H1 (cell line): Measurements from ENCODE around the gene OSBPL9. TPM values are rescaled to one million over a fixed set of nuclear protein-coding genes. Genes with fewer than 3 reads are reported as not detected.

Experiments
- CTCF ChIA-PET: fragments of 300-600 bp; sonication (Branson Sonifier 250); formaldehyde crosslinking; loops from one replicate; lab custom pipeline; 2021; ENCODE audit not compliant: partially characterized antibody; lab: Charles Lee
- POLR2A ChIA-PET: fragments of 300-600 bp; sonication (Branson Sonifier 250); formaldehyde crosslinking; loops from one replicate; lab custom pipeline; 2021; ENCODE audit warnings: inconsistent platforms; ENCODE audit not compliant: partially characterized antibody; lab: Charles Lee
- DNase-seq, 2 experiments: peaks; one replicate each; pipeline versions ENCODE4 v3.0.0 to v3.0.0-alpha.2; 2010 to 2022; ENCODE audit warnings: low spot score in 2 of 2, low read depth in 1 of 2, mixed read lengths in 1 of 2
- FAIRE-seq: peaks from 2 replicates; lab custom pipeline; 2011; peaks lifted over from hg19 to GRCh38; lab: Jason Lieb, UNC
- H2AFZ ChIP-seq: 2 replicates; pipeline ENCODE4 v1.8.1; 2012; ENCODE audit warnings: low read length, inconsistent platforms
- H2AK5ac ChIP-seq: 2 replicates; pipeline ENCODE4 v1.6.1; 2013; ENCODE audit warnings: low read depth, low read length
- H2BK120ac ChIP-seq: replicated peaks from 2 replicates; pipeline ENCODE3; 2013; ENCODE audit warnings: low read depth, low read length, inconsistent platforms
- H2BK12ac ChIP-seq: 2 replicates; pipeline ENCODE4 v1.6.1; 2013; ENCODE audit warnings: low read depth, low read length
- H2BK15ac ChIP-seq: 2 replicates; pipeline ENCODE4 v1.6.1; 2013; ENCODE audit warnings: low read length
- H2BK20ac ChIP-seq: 2 replicates; pipeline ENCODE4 v1.6.1; 2013; ENCODE audit warnings: low read length
- H2BK5ac ChIP-seq: 2 replicates; pipeline ENCODE4 v1.6.1; 2013; ENCODE audit warnings: low read depth, low read length
- H3K14ac ChIP-seq: 2 replicates; pipeline ENCODE4 v1.6.1; 2013; ENCODE audit warnings: inconsistent platforms; ENCODE audit not compliant: insufficient read length
- H3K18ac ChIP-seq: 2 replicates; pipeline ENCODE4 v1.6.1; 2013; ENCODE audit warnings: low read length; ENCODE audit errors: extremely low read depth
- H3K23ac ChIP-seq: 2 replicates; pipeline ENCODE4 v1.6.1; 2013; ENCODE audit warnings: inconsistent platforms; ENCODE audit not compliant: insufficient read length
- H3K23me2 ChIP-seq: 2 replicates; pipeline ENCODE4 v1.6.1; 2013; ENCODE audit warnings: low read depth, low read length
- H3K27ac ChIP-seq: 2 replicates; pipeline ENCODE4 v1.6.1; 2011; ENCODE audit warnings: low read depth, low read length, inconsistent platforms
- H3K27me3 ChIP-seq, 4 experiments: replicated peaks in 1 of 4; 1 replicate in 1 of 4; 2 replicates in 3 of 4; pipeline versions ENCODE4 v1.6.1 to v1.8.1; 2011 to 2013; ENCODE audit warnings: low read length in 3 of 4, mild to moderate bottlenecking in 3 of 4, inconsistent platforms in 2 of 4, mixed read lengths in 2 of 4, moderate library complexity in 1 of 4; ENCODE audit not compliant: control insufficient read depth in 3 of 4, insufficient read depth in 3 of 4; ENCODE audit errors: extremely low read depth in 1 of 4
- H3K36me3 ChIP-seq, 4 experiments: 2 replicates each; pipeline versions ENCODE4 v1.6.1 to v1.8.1; 2011 to 2013; ENCODE audit warnings: mild to moderate bottlenecking in 4 of 4, low read length in 3 of 4, moderate library complexity in 2 of 4, control low read depth in 1 of 4, inconsistent platforms in 1 of 4; ENCODE audit not compliant: insufficient read depth in 4 of 4, control insufficient read depth in 2 of 4
- H3K4ac ChIP-seq: replicated peaks from 2 replicates; pipeline ENCODE3; 2013; ENCODE audit warnings: low read length, low read depth, mixed read lengths, inconsistent platforms; ENCODE audit not compliant: insufficient read length
- H3K4me1 ChIP-seq, 4 experiments: replicated peaks in 1 of 4; 1 replicate in 1 of 4; 2 replicates in 3 of 4; pipeline versions ENCODE4 v1.6.1 to v1.8.1; 2011 to 2013; ENCODE audit warnings: low read length in 3 of 4, inconsistent platforms in 2 of 4, mixed read lengths in 1 of 4; ENCODE audit not compliant: insufficient read depth in 4 of 4, control insufficient read depth in 3 of 4
- H3K4me2 ChIP-seq, 2 experiments: 2 replicates each; pipeline versions ENCODE4 v1.6.1 to v1.8.1; 2011 to 2013; ENCODE audit warnings: low read depth in 2 of 2, low read length in 2 of 2, control low read depth in 1 of 2, inconsistent platforms in 1 of 2, mild to moderate bottlenecking in 1 of 2; ENCODE audit not compliant: insufficient read depth in 1 of 2
- H3K4me3 ChIP-seq, 4 experiments: fragments of 200-600, 300-600 bp in 1 of 4; sonication (generic), shearing (Covaris generic), sonication (Bioruptor Twin) in 1 of 4; 2 replicates each; pipeline versions ENCODE4 v1.5.1 to v1.8.1; 2011 to 2016; ENCODE audit warnings: low read length in 4 of 4, low read depth in 3 of 4, control low read depth in 2 of 4, inconsistent platforms in 2 of 4, mild to moderate bottlenecking in 2 of 4, mixed read lengths in 1 of 4, moderate library complexity in 1 of 4; ENCODE audit not compliant: insufficient read depth in 2 of 4; ENCODE audit errors: extremely low read depth in 1 of 4
- H3K56ac ChIP-seq: replicated peaks from 2 replicates; pipeline ENCODE3; 2013; ENCODE audit warnings: low read depth, mild to moderate bottlenecking, mixed read lengths, low read length, inconsistent platforms; ENCODE audit not compliant: insufficient read length
- H3K79me1 ChIP-seq: 2 replicates; pipeline ENCODE4 v1.6.1; 2013; ENCODE audit warnings: low read depth, low read length, control low read depth
- H3K79me2 ChIP-seq, 2 experiments: 2 replicates each; pipeline versions ENCODE4 v1.6.1 to v1.8.1; 2012 to 2013; ENCODE audit warnings: low read length in 2 of 2, mild to moderate bottlenecking in 2 of 2, inconsistent platforms in 1 of 2; ENCODE audit not compliant: insufficient read depth in 2 of 2, control insufficient read depth in 1 of 2
- H3K9ac ChIP-seq, 4 experiments: replicated peaks in 1 of 4; 1 replicate in 1 of 4; 2 replicates in 3 of 4; pipeline versions ENCODE4 v1.6.1 to v1.8.1; 2011 to 2013; ENCODE audit warnings: low read depth in 3 of 4, low read length in 3 of 4, control low read depth in 2 of 4, mild to moderate bottlenecking in 2 of 4, moderate library complexity in 2 of 4, inconsistent platforms in 1 of 4; ENCODE audit errors: extremely low read depth in 1 of 4
- H3K9me3 ChIP-seq, 2 experiments: 2 replicates each; pipeline versions ENCODE4 v1.6.1 to v1.8.1; 2012 to 2013; ENCODE audit warnings: mild to moderate bottlenecking in 2 of 2, moderate library complexity in 2 of 2, control low read depth in 1 of 2, inconsistent platforms in 1 of 2, low read depth in 1 of 2, low read length in 1 of 2, mixed read lengths in 1 of 2; ENCODE audit not compliant: insufficient read depth in 2 of 2
- H4K20me1 ChIP-seq, 2 experiments: replicated peaks in 1 of 2; 2 replicates each; pipeline versions ENCODE3 to v1.8.1; 2011 to 2013; ENCODE audit warnings: inconsistent platforms in 2 of 2, low read length in 2 of 2, mild to moderate bottlenecking in 1 of 2; ENCODE audit not compliant: insufficient read depth in 2 of 2, control insufficient read depth in 1 of 2
- H4K5ac ChIP-seq: 2 replicates; pipeline ENCODE4 v1.6.1; 2013; ENCODE audit warnings: low read length, low read depth, mixed read lengths, inconsistent platforms; ENCODE audit not compliant: insufficient read length
- H4K8ac ChIP-seq: 2 replicates; pipeline ENCODE4 v1.8.0; 2013; ENCODE audit warnings: mild to moderate bottlenecking, moderate library complexity, low read length, inconsistent platforms; ENCODE audit not compliant: insufficient read depth; ENCODE audit errors: extremely low read depth
- H4K91ac ChIP-seq: replicated peaks from 2 replicates; pipeline ENCODE3; 2013; ENCODE audit warnings: low read length, mixed read lengths, inconsistent platforms; ENCODE audit not compliant: insufficient read length
- ATF3 ChIP-seq: IDR thresholded peaks from 2 replicates; pipeline ENCODE4 v1.6.1; 2011; ENCODE audit warnings: low read depth, mild to moderate bottlenecking, low read length; ENCODE audit not compliant: insufficient read depth
- BACH1 ChIP-seq: IDR thresholded peaks from 2 replicates; pipeline ENCODE4 v1.6.1; 2012; ENCODE audit warnings: low read length, improper control_type of control experiment
- BCL11A ChIP-seq, 2 experiments: IDR thresholded peaks; one replicate each; pipeline ENCODE4 v1.6.1; 2011; ENCODE audit warnings: low read depth in 2 of 2, low read length in 2 of 2, mild to moderate bottlenecking in 2 of 2
- CEBPB ChIP-seq: IDR thresholded peaks from 2 replicates; pipeline ENCODE4 v1.6.1; 2012; ENCODE audit warnings: low read depth, low read length
- CTBP2 ChIP-seq: IDR thresholded peaks from 2 replicates; pipeline ENCODE4 v1.7.0; 2011; ENCODE audit warnings: borderline replicate concordance, mild to moderate bottlenecking, moderate library complexity, mixed read lengths, low read length; ENCODE audit not compliant: insufficient read depth, insufficient read length
- NANOG ChIP-seq: IDR thresholded peaks from 2 replicates; pipeline ENCODE4 v1.6.1; 2011; ENCODE audit warnings: low read length, low read depth, mild to moderate bottlenecking, inconsistent platforms; ENCODE audit not compliant: insufficient read depth, poor library complexity, severe bottlenecking
- POLR2AphosphoS5 ChIP-seq: IDR thresholded peaks from 2 replicates; pipeline ENCODE4 v1.6.1; 2011; ENCODE audit warnings: low read depth, low read length
- RNF2 ChIP-seq: fragments of 200-900, 300-1000 bp; sonication (generic); IDR thresholded peaks from 2 replicates; pipeline ENCODE4 v1.7.1; 2016; ENCODE audit warnings: borderline replicate concordance, low read depth, mild to moderate bottlenecking, antibody characterized with exemption, low read length; ENCODE audit not compliant: poor library complexity, severe bottlenecking; ENCODE audit errors: missing control alignments
- SRF ChIP-seq: IDR thresholded peaks from 2 replicates; pipeline ENCODE4 v1.6.1; 2011; ENCODE audit warnings: mild to moderate bottlenecking, low read depth, low read length, moderate library complexity
- SUZ12 ChIP-seq: fragments of 200-600 bp; sonication (generic); IDR thresholded peaks from 2 replicates; pipeline ENCODE4 v1.6.1; 2012; ENCODE audit warnings: mild to moderate bottlenecking, inconsistent platforms, low read length, moderate library complexity, mixed read lengths
- YY1 ChIP-seq: IDR thresholded peaks from 2 replicates; pipeline ENCODE4 v1.6.1; 2011; ENCODE audit warnings: low read depth, mild to moderate bottlenecking, low read length
- WGBS, 2 experiments: shearing (Covaris generic) in 1 of 2; methylation state at CpG; one replicate each; pipeline versions ENCODE4 v1.1.6 to v1.1.7; 2013 to 2015; ENCODE audit warnings: low lambda C conversion rate in 2 of 2, mixed read lengths in 2 of 2, inconsistent platforms in 1 of 2, low coverage in 1 of 2, missing lambda C conversion rate in 1 of 2; ENCODE audit not compliant: insufficient replicate concordance in 2 of 2, insufficient coverage in 1 of 2, insufficient read length in 1 of 2; ENCODE audit errors: extremely low coverage in 1 of 2, missing lambda C conversion rate in 1 of 2; 5-methylcytosine and 5-hydroxymethylcytosine counted together
- polyA plus RNA-seq, 7 experiments: library from polyadenylated mRNA; depleted of rRNA in 3 of 7; stranded (reverse) in 5 of 7; unstranded in 2 of 7; fragments of >200 nt in 5 of 7; fragments of 200-250 nt in 2 of 7; gene quantifications; 1 replicate in 5 of 7; 2 replicates in 1 of 7; 4 replicates in 1 of 7; pipeline versions ENCODE4 v1.2.1 to v1.2.3, GENCODE V29; 2011 to 2013; ENCODE audit warnings: missing spikeins in 2 of 7, mixed read lengths in 2 of 7
- total RNA-seq: library from RNA; stranded (reverse); fragmentation: NEBNext Ultra II Directional; extraction: Animal tissue kit (Norgen Biotek cat#: 25700); gene quantifications from 2 replicates; pipeline ENCODE4 v1.2.1, GENCODE V29; 2021

The OSBPL9 gene
- total and polyA plus RNA-seq, 2 of the 8 experiments (the other 6 are each of a cell fraction or from before 2014, with no cell fraction given), result 58.2 to 71.6 TPM

DNA sequence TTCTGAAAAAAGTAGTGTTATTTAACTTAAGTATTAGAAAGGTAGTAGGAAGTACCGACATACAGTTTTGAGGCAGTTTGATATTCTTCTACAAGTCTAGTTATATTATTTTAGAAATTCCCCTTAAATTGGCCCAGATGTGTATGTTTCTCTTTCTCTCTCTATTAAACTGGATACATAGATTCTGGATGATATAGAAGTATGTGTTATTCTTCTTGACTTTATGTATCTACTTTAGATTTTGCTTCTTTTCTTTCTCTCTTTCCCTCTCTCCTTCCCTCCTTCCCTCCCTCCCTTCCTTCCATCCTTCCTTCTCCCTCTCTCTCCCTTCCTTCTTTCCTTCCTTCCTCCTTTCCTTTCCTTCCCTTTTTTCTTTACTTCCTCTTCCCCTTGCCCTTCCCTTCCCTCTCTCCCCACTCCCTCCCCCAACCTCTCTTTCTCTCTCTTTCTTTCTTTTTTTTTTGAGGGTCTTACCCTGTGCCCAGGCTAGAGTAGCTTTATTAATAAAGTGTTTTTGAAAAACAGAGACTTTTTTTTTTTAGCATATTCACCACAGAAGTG lies 124.3 kb downstream of the OSBPL9 start:
- no peak for TF ChIP-seq RNF2
- no peak for TF ChIP-seq SUZ12
- no peak for TF ChIP-seq BACH1
- TF ChIP-seq NANOG, result no peak
- TF ChIP-seq CEBPB, result no peak
- no peak for TF ChIP-seq CTBP2
- TF ChIP-seq POLR2AphosphoS5, result no peak
- no peak for TF ChIP-seq YY1
- TF ChIP-seq BCL11A (IDR thresholded peaks at IDR 0.05; ENCODE audit: low read depth in 2 of 2, low read length in 2 of 2), result no peak
- TF ChIP-seq ATF3, result no peak
- TF ChIP-seq SRF, result no peak
- Histone ChIP-seq H4K5ac (no peak overlapping the region), H3K9me3 (no peaks in the 10 kb centered on the region), H3K4ac (no peak overlapping the region), H4K91ac (no peak overlapping the region), H3K27ac (no peak overlapping the region), H2BK5ac (no peak overlapping the region), H3K79me2 (peaks cover 0 to 42% of the 10 kb centered on the region in 2 experiments; a peak in 2 of 4 replicates), H3K56ac (no peak overlapping the region), H4K8ac (no peak overlapping the region), H3K79me1 (no peaks in the 10 kb centered on the region; the same call in 1 of the 2 replicates), H2AFZ (no peak overlapping the region), H2BK120ac (no peak overlapping the region), H3K27me3 (no peaks in the 10 kb centered on the region), H3K4me2 (no peak overlapping the region), H2AK5ac (no peak overlapping the region), H3K23ac (no peak overlapping the region), H3K14ac (no peak overlapping the region), H3K9ac (no peak overlapping the region), H3K4me3 (no peak overlapping the region), H3K18ac (no peak overlapping the region), H3K4me1 (no peaks in the 10 kb centered on the region; a peak in 1 of 7 replicates), H2BK15ac (no peak overlapping the region), H2BK20ac (no peak overlapping the region), H2BK12ac (no peak overlapping the region), H4K20me1 (no peaks in the 10 kb centered on the region), H3K36me3 (no peaks in the 10 kb centered on the region), H3K23me2 (no peaks in the 10 kb centered on the region; the same call in 1 of the 2 replicates)
- 100% methylated on average over 1 of the region's 1 CpG; no CpG with 5 or more reads in 1 of the 2 experiments for WGBS, 2 experiments
- POLR2A ChIA-PET, result interaction anchor here (0.7 kb wide), 1 partner anchor 10 kb away, joined by 3 read pairs; no protein-coding TSS in a partner anchor
- no peak for FAIRE-seq
- CTCF ChIA-PET, result interaction anchor here (1.6 to 1.7 kb wide), 2 partner anchors 9 to 28 kb away, joined by 5 to 7 read pairs; no protein-coding TSS in a partner anchor
- DNase-seq, result no peak
